ENCODE measurements around the gene RAPGEF3.
A peak's percentile ranks its signal among the peaks of the same experiment; 100 is the strongest.

RAPGEF3 gene

GRCh38 chr12:47790676-47791350, 32.1 kb upstream of the RAPGEF3 start:
- no peak for DNase-seq (ENCODE audit: low read depth)

DNA sequence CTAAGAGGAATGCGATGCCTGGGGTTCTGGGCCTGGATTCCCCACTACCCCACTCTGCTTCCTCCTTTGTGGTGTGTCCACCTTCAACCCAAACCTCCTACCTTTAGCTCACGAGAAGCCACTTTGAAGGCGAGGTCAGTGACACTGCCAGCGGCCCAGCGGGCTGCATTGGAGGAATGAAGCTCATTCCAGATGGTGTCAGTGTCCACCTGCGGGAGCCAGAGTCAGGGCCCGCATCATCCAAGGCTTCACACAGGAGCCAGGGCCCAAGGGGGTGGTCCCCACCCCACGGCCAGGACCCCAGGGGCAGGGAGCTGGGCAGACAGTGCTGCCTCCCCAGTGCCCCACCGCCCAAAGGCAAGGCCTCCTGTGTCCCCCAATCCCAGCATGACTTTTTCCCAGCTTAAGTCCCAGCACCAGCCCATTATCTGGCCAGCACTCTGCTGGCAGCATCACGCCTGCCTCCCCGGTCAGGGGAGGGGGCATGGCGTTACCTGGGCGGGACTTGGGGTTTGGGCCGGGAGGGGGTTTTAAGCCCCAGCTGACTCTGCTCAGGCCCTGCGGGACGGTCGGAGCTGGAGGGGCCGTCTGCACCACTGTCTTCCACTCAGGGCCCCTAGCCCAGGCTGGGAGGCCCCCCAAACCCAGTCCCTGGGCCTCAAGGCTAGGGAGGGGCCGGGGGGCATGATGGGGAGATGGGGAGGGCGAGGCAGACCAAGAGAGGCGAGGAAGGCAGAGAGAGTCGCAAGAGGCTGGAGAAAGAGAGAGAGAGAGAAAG, 31.2 kb upstream of the RAPGEF3 start:
- DNase-seq (ENCODE audit: low read depth) = no peak

GRCh38 chr12:47789141-47789540, 30.5 kb upstream of the RAPGEF3 start:
- DNase-seq (ENCODE audit: low read depth) = no peak

DNA sequence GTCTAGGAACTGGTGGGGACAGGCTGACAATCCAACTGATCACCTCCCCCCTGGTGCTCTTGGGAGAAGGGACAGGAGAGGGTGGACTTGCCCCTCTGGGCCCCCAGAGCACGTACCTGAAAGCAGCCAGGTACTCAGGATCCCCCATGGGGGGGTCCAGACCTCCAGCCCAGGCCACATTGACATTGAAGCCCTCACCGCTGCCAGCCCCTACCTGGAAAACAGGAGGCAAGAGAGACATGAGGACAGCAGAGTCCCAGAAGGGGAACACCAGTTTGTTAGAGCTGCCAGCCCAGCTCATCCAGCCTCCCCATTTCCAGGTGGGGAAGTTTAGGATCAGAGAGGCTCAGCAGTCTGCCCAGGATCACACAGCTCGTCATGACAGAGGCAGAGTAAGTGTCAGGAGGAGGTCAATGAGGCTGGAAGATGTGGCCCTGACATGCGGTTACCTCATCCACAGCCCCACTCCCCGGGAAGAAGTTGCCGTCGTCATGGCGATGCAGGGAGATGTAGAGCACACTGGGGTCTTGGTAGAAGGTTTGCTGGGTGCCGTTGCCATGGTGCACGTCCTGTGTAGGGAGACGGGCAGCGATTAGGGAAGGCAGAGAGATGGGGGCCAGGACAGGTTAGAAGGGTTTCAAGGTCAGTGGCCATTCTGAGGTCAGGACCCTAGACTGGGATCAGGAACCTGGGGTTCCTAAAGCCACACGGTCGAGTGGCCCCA, 29.1 kb upstream of the RAPGEF3 start:
- DNase-seq (ENCODE audit: low read depth) = no peak

DNA sequence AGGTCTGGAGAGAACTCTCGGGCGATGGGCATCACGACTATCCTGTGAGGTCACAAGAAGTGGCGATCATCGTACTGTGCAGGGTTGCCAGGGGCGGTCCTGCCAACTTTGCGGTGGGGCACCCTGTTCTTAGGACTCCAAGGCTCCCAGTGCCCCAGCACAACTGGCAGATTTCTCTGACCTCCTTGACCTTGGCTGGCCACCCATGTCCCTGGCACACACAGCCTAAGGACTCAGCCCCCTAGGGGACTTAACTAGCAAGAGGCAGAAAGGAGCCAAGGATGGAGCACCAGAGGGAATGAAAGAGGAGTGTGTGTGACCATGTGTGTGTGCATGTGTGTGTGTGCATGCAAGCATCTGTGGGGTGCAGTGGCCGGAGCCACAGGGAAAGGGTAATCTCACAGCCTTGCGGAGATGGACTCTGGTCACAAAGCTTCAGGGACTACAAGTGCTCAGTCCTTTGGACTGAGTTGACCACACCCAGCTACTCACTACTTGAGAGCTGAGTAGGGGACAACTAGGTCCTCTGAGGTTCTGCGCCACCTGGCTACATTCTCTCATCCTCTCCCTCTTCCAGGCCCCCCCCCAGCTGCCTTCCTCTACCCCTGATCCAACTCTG, 28.1 kb upstream of the RAPGEF3 start:
- no peak for DNase-seq (ENCODE audit: low read depth)

GRCh38 chr12:47785887-47786661, 27.4 kb upstream of the RAPGEF3 start:
- DNase-seq (ENCODE audit: low read depth) = no peak

DNA sequence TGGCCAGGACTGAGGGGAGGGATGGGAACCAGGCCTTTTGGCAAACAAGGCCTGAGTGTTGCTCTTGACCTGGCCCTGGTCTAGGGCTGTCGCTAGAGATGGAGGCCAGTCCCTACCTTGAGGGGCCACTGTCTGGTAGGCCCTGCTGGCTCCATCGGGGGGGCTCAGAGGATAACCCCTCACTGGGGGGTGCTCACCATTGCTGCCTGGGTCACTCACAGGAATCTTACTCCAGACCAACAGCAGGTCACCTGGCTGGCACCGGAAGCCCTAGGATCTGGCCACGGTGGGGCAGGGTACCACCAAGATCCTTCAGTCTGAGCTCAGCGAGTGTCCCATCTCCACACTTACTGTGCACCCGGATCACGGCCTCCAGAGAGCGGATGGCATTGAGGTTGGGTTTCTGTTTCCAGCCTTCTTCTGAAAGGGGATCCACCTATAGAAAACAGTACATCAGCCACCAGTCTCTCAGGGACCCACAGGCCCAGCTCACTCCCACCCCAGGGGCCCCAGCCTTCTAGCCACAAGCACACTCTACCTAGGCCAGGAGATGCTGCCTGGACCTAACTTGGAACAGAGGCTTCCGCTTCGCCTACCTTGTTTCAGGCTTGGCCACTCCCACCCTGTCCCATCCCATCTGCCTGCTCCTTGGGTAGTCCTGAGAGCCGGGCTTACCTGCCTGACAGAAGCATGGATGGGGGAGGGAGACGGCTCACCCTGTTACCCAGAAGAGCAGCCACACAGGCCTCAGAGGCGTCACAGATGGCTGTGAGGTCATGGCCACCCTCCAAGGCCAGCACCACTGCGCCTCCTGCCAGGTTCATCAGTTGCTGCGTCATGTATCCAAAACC, 26.6 kb upstream of the RAPGEF3 start:
- no peak for DNase-seq (ENCODE audit: low read depth)

DNA sequence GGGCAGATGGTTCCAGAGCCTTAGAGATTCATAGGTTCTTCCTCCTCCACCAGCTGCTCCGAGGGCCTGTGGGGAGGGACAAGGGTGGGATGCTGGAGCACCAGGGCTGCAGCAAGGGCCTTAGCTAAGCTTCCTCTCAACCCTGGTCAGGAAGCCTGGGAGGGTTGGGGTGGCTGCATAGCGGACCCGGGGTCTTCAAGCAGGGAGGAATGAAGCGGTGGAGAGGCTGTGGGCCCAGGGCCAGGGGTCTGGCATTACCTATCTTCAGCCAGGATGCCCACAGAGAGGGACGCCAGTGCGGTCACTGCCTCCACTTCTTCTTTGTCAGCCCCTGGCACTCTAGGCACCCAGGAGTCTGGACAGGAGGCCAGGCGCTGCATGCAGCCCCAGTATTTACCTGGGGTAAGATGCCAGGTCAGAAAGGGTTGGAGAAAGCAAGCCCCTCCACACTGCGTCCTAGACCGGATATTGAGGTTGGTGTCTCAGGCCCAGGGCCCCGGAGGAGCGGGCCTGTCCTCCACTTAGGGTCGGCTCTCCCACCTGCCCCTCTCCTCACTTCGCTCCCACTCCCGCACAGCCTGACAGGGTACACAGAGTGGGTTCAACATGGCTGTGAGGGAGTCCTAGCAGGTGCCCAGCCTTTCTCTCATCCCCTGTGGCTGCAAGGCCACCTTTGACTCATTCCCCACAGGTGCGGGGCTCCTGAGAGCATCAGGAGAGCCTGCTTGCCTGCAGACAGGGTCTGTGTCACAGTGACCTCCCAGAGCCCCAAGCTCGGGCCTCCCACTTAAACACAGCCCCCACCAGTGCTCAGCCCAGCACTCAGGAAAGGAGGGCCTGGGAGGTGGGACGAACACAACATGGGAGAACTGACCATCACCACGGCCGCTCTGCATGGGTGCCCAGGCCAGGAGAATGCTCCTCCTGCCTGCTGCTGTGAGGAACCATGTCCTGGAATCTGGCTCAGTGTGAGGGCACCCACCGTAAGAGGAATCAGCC, 25.4 kb upstream of the RAPGEF3 start:
- DNase-seq (ENCODE audit: low read depth) = no peak

DNA sequence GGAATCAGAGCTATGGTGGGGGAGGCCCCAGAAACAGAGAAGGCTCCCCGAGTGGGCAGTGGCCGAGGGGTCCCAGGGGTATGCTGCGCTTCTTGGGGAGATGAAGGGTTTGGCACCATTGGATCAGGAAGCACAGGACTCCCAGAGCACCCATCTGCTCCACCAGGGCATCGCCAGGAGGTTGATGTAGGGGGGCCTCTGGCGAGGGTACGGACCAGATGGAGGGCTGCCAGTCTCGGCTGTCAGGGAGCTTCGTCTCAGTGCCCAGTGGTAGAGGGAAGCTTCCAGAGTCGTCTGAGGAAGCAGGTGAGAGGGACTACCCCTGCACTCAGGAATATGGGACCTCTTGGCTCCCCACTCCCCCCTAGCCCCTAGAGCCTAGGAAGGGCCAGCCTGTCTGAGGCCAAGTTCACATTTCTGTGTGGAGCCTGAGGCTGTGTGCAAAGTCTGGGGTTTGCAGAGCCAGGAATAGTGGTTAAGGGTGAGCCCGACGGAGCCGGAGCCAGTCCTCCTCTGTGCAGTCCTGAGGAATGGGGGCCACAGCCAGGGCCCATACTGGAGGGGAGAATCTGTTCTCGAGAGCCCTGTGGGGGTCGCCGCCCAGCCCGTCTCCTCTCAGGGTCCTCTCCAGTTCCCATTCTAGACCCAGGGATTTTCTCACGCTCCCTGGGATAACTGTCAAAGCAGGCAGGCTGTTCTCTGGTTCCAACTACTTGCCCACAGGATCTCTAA, 24.5 kb upstream of the RAPGEF3 start:
- no peak for DNase-seq (ENCODE audit: low read depth)

- no peak for DNase-seq (ENCODE audit: low read depth)
Measured at GRCh38 chr12:47782372-47782770, 23.7 kb upstream of the RAPGEF3 start.

GRCh38 chr12:47781479-47782371, 23.0 kb upstream of the RAPGEF3 start:
- DNase-seq (ENCODE audit: low read depth) = no peak

GRCh38 chr12:47779943-47780504, 21.3 kb upstream of the RAPGEF3 start:
- DNase-seq (ENCODE audit: low read depth) = no peak

GRCh38 chr12:47779301-47779942, 20.7 kb upstream of the RAPGEF3 start:
- peak; percentile 94 for DNase-seq (ENCODE audit: low read depth)

GRCh38 chr12:47778881-47779280, 20.2 kb upstream of the RAPGEF3 start:
- no peak for DNase-seq (ENCODE audit: low read depth)

DNA sequence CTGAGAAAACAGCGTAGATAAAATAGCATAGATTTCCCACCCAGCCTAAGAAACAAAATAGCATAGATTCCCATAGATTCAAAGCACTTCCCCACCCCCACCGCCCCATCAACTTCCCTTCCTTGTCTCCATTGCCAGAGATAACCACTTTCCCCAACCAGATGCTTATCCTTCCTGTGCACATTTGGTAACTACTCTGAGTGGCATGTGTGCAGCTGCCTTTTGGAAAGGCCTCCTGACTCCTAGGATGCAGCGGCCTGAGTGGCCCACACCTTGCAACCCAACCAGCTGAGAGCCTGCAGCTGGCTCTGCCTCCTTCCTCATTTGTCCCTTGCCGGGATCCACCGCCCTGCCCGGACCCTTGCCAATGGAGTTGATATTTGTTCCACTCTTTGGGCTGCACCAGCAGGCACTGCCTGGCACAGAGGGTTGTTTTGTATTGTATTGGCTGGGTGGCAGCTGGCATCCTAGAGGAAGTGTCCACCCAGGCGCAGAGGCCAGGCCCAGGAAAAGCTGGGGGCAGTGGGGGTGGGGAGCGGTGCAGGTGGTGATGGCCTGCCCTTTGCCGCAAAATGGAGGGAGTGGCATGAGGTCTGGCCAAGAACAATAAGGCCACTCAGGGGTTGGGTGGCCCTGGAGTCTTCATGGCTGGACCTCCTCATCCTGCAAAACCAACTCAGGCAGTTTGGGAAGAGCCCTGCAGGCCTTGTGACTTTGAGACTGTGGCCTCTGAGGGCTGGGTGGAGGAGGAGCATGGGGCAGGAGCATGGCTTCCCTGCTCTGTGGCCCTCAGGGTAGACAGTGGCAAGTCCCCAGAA, 19.3 kb upstream of the RAPGEF3 start:
- DNase-seq (ENCODE audit: low read depth) = no peak

GRCh38 chr12:47777151-47777550, 18.5 kb upstream of the RAPGEF3 start:
- no peak for DNase-seq (ENCODE audit: low read depth)

All from stimulated activated CD8-positive, alpha-beta memory T cell treated with anti-CD3 and anti-CD28 coated beads, Interleukin-15, amount 100 ng/mL, for 1 hour (primary cell).